LNCaP clone FGC (cell line): ENCODE measurements around the gene SYNRG.

ENCODE experiments used
- DNase-seq: peaks from one replicate; pipeline ENCODE4 v3.0.0-alpha.2; 2011; ENCODE audit warnings: low read depth
- H3K4me3 ChIP-seq: 2 replicates; pipeline ENCODE4 v1.5.1; 2011; ENCODE audit warnings: mild to moderate bottlenecking, low read depth, low read length, control low read depth
- CTCF ChIP-seq: IDR thresholded peaks from 2 replicates; pipeline ENCODE4 v1.5.1; 2012; ENCODE audit warnings: mild to moderate bottlenecking; ENCODE audit not compliant: control insufficient read depth, insufficient read depth; ENCODE audit errors: extremely low read depth

The SYNRG gene

GRCh38 chr17:37506678-37507077, 102.5 kb downstream of the SYNRG start:
- DNase-seq = no peak
- no peak overlapping the region for H3K4me3 ChIP-seq
- peak; percentile 14; the same call in 1 of the 2 replicates for TF ChIP-seq CTCF

- no peak for TF ChIP-seq CTCF
- no peak overlapping the region for H3K4me3 ChIP-seq
- no peak for DNase-seq
Observed at GRCh38 chr17:37505333-37505732, 103.9 kb downstream of the SYNRG start.

- TF ChIP-seq CTCF = no peak
- DNase-seq = no peak
- no peak overlapping the region for H3K4me3 ChIP-seq
Observed at GRCh38 chr17:37503148-37503547, 106.1 kb downstream of the SYNRG start.

GRCh38 chr17:37502009-37502936, 106.9 kb downstream of the SYNRG start:
- no peak for TF ChIP-seq CTCF
- H3K4me3 ChIP-seq = no peak overlapping the region
- peak; percentile 78 for DNase-seq

GRCh38 chr17:37500378-37500777, 108.8 kb downstream of the SYNRG start:
- TF ChIP-seq CTCF = no peak
- no peak overlapping the region for H3K4me3 ChIP-seq
- DNase-seq = no peak

GRCh38 chr17:37494971-37495370, 114.2 kb downstream of the SYNRG start:
- TF ChIP-seq CTCF = no peak
- no peak overlapping the region for H3K4me3 ChIP-seq
- DNase-seq = no peak
